GM12891 (cell line): ENCODE measurements around the gene EPB41L4A.

Experiments used
- POLR2A ChIP-seq: IDR thresholded peaks from 2 replicates; pipeline ENCODE4 v1.6.1; 2011; ENCODE audit warnings: low read depth, low read length, control low read depth
- POLR2AphosphoS5 ChIP-seq: IDR thresholded peaks from 2 replicates; pipeline ENCODE4 v1.6.1; 2011; ENCODE audit warnings: low read depth, low read length, control low read depth
- TAF1 ChIP-seq: IDR thresholded peaks from 2 replicates; pipeline ENCODE4 v1.6.1; 2011; ENCODE audit warnings: low read depth, low read length, control low read depth

DNA sequence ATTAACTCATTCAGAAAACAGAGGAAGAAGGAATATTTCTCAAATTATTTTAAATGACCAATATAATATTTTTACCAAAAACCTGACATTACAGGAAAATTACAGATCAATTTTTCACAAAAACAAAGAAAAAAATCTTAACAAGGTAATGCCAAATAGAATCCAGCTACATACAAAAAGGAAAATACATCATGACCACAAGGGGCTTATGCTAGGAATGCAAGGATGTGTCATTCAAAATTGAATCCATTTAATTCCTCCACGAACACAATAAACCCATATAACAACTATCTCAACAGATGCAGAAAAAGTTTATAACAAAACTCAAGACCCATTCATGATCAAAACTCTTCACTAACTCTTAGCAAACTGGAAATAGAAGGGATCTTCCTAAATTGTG lies 239.8 kb downstream of the EPB41L4A start:
- TF ChIP-seq POLR2A (no peak), TAF1 (no peak), POLR2AphosphoS5 (no peak)
